Spleen (tissue), 11 donors: ENCODE results near the gene MGAT4A. TPM values are rescaled to one million over a fixed set of nuclear protein-coding genes. Genes with fewer than 3 reads are reported as not detected.
A peak's percentile ranks its signal among the peaks of the same experiment; 100 is the strongest.

Experiments used
- DNase-seq: peaks from one replicate; pipeline ENCODE4 v3.0.0-alpha.2; 2020
- H3K27ac ChIP-seq, 8 donors: fragments of 200-600 bp; sonication (generic) in 7 of 8; 1 replicate in 4 of 8; 2 replicates in 4 of 8; pipeline versions ENCODE4 v1.5.0 to v1.8.0; 2016 to 2021; ENCODE audit warnings: inconsistent platforms in 4 of 8, mild to moderate bottlenecking in 4 of 8, moderate library complexity in 1 of 8
- H3K27me3 ChIP-seq, 7 donors: fragments of 200-600 bp; sonication (generic) in 6 of 7; replicated peaks in 1 of 7; 1 replicate in 4 of 7; 2 replicates in 3 of 7; pipeline versions ENCODE4 v1.5.0 to v1.8.0; 2016 to 2021; ENCODE audit warnings: inconsistent platforms in 3 of 7, mild to moderate bottlenecking in 1 of 7
- H3K36me3 ChIP-seq, 6 donors: fragments of 200-600 bp; sonication (generic) in 5 of 6; 1 replicate in 4 of 6; 2 replicates in 2 of 6; pipeline versions ENCODE4 v1.5.0 to v1.8.0; 2016 to 2021; ENCODE audit warnings: inconsistent platforms in 2 of 6
- H3K4me1 ChIP-seq, 6 donors: fragments of 200-600 bp; sonication (generic) in 5 of 6; 1 replicate in 3 of 6; 2 replicates in 3 of 6; pipeline versions ENCODE4 v1.5.0 to v1.8.0; 2016 to 2021; ENCODE audit warnings: inconsistent platforms in 3 of 6
- H3K4me3 ChIP-seq, 8 donors: fragments of 200-600 bp; sonication (generic) in 7 of 8; 1 replicate in 4 of 8; 2 replicates in 4 of 8; pipeline versions ENCODE4 v1.5.0 to v1.8.0; 2016 to 2021; ENCODE audit warnings: inconsistent platforms in 4 of 8, mild to moderate bottlenecking in 4 of 8, moderate library complexity in 2 of 8
- H3K9me3 ChIP-seq, 8 donors: fragments of 200-600 bp; sonication (generic) in 7 of 8; 1 replicate in 4 of 8; 2 replicates in 4 of 8; pipeline versions ENCODE4 v1.5.0 to v1.8.0; 2016 to 2021; ENCODE audit warnings: inconsistent platforms in 4 of 8
- POLR2A ChIP-seq, 3 donors: fragments of 450-650 bp; IDR thresholded peaks; one replicate each; pipeline ENCODE4 v1.5.1; 2017; ENCODE audit warnings: antibody characterized with exemption in 3 of 3, mild to moderate bottlenecking in 1 of 3
- POLR2AphosphoS5 ChIP-seq, 3 donors: sonication (generic); formaldehyde crosslinking; IDR thresholded peaks; one replicate each; pipeline ENCODE4 v1.5.1; 2017; ENCODE audit warnings: antibody characterized with exemption in 3 of 3
- WGBS, 5 donors: extraction: QIAGEN DNeasy Blood & Tissue Kit in 3 of 5; methylation state at CpG; one replicate each; pipeline versions ENCODE4 v1.1.5 to v1.1.7; 2013 to 2018; 5-methylcytosine and 5-hydroxymethylcytosine counted together
- intact Hi-C: fragments of 100-400 bp; cut with DNase I; formaldehyde crosslinking; loops from one replicate; pipeline ENCODE4 v1.15.0; 2023; ENCODE audit warnings: low total_unique reads
- polyA plus RNA-seq, 3 donors: library from polyadenylated mRNA; stranded (reverse); fragments of 200-250 nt; gene quantifications; one replicate each; pipeline ENCODE4 v1.2.1, GENCODE V29; 2013
- total RNA-seq, 7 donors: library from RNA; depleted of rRNA in 3 of 7; stranded (reverse); fragments of >200 nt in 3 of 7; fragmentation: NEBNext Ultra II Directional in 4 of 7; extraction: Animal tissue kit (Norgen Biotek cat#: 25700) in 4 of 7; gene quantifications; one replicate each; pipeline versions ENCODE4 v1.1.0 to v1.2.1, GENCODE V29; 2016 to 2021
- TF ChIP-seq, protein P1 (sequence below), 11 experiments: fragments of 200-600 bp in 7 of 11; fragments of 450-650 bp in 4 of 11; sonication (generic) in 4 of 11; IDR thresholded peaks in 8 of 11; conservative IDR thresholded peaks in 3 of 11; 1 replicate in 7 of 11; 2 replicates in 4 of 11; pipeline versions ENCODE4 v1.4.0 to v1.8.0; 2016 to 2021; ENCODE audit warnings: antibody characterized with exemption in 11 of 11, inconsistent platforms in 4 of 11, mild to moderate bottlenecking in 1 of 11
- donor health status: healthy with polysubstance abuse.
- donor health status: DM: no; HTN: no; CAD: no; lungs with moderate emphysema.
- donor health status: DM: no; HTN: no; CAD: no.
- donor health status: Bipolar disorder and iron deficiency.
- donor health status: healthy.
- donor health status: DM: no; HTN: no; CAD: no.
- donor health status: DM: yes; HTN: yes; CAD: no.

Gene MGAT4A
- total and polyA plus RNA-seq, 10 donors, result 5.7 to 45.9 (median 31.5) TPM

- no peak overlapping the region for H3K27ac ChIP-seq
- no peak for TF ChIP-seq POLR2AphosphoS5 (IDR thresholded peaks at IDR 0.05)
- TF ChIP-seq, protein P1, sequence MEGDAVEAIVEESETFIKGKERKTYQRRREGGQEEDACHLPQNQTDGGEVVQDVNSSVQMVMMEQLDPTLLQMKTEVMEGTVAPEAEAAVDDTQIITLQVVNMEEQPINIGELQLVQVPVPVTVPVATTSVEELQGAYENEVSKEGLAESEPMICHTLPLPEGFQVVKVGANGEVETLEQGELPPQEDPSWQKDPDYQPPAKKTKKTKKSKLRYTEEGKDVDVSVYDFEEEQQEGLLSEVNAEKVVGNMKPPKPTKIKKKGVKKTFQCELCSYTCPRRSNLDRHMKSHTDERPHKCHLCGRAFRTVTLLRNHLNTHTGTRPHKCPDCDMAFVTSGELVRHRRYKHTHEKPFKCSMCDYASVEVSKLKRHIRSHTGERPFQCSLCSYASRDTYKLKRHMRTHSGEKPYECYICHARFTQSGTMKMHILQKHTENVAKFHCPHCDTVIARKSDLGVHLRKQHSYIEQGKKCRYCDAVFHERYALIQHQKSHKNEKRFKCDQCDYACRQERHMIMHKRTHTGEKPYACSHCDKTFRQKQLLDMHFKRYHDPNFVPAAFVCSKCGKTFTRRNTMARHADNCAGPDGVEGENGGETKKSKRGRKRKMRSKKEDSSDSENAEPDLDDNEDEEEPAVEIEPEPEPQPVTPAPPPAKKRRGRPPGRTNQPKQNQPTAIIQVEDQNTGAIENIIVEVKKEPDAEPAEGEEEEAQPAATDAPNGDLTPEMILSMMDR (IDR thresholded peaks at IDR 0.05 in 8 of 11, conservative IDR thresholded peaks at IDR 0.05 in 3 of 11), result no peak
- TF ChIP-seq POLR2A (IDR thresholded peaks at IDR 0.05), result no peak
- H3K4me3 ChIP-seq, result no peak overlapping the region
- WGBS, 5 donors, result 92 to 98% (median 96%) methylated on average over 10 of the region's 10 CpGs
- H3K36me3 ChIP-seq, result peaks cover 0 to 100% (median 43%) of the 10 kb centered on the region in 6 donors
- no peak for DNase-seq
- H3K27me3 ChIP-seq, result no peaks in the 10 kb centered on the region
- no peaks in the 10 kb centered on the region for H3K9me3 ChIP-seq
- H3K4me1 ChIP-seq, result peaks cover 0 to 10% (median 0%) of the 10 kb centered on the region in 6 donors
- intact Hi-C loops, result no loop called here
Measured at GRCh38 chr2:98585386-98585785, 145.5 kb downstream of the MGAT4A start.

GRCh38 chr2:98583816-98584618 lies 146.9 kb downstream of the MGAT4A start:
- Histone ChIP-seq H3K4me1 (peaks cover 0 to 12% (median 0%) of the 10 kb centered on the region in 6 donors), H3K36me3 (peaks cover 0 to 100% (median 52%) of the 10 kb centered on the region in 6 donors), H3K27ac (no peak overlapping the region), H3K27me3 (no peaks in the 10 kb centered on the region), H3K4me3 (no peak overlapping the region), H3K9me3 (no peaks in the 10 kb centered on the region)
- intact Hi-C loops, result no loop called here
- peak in 1 of 3 donors; percentile 18 for TF ChIP-seq POLR2AphosphoS5 (IDR thresholded peaks at IDR 0.05)
- no peak for TF ChIP-seq POLR2A (IDR thresholded peaks at IDR 0.05)
- TF ChIP-seq, protein P1 (IDR thresholded peaks at IDR 0.05 in 8 of 11, conservative IDR thresholded peaks at IDR 0.05 in 3 of 11), result no peak
- 80 to 96% (median 95%) methylated on average over 7 to 10 of the region's 10 CpGs for WGBS, 5 donors
- DNase-seq, result no peak

- Histone ChIP-seq H3K4me1 (peaks cover 0 to 12% (median 0%) of the 10 kb centered on the region in 6 donors), H3K27ac (no peak overlapping the region), H3K4me3 (no peak overlapping the region), H3K27me3 (no peaks in the 10 kb centered on the region), H3K36me3 (peaks cover 0 to 100% (median 60%) of the 10 kb centered on the region in 6 donors), H3K9me3 (no peaks in the 10 kb centered on the region)
- intact Hi-C loops, result no loop called here
- TF ChIP-seq POLR2A (IDR thresholded peaks at IDR 0.05) (no peak), POLR2AphosphoS5 (IDR thresholded peaks at IDR 0.05) (no peak)
- TF ChIP-seq, protein P1 (IDR thresholded peaks at IDR 0.05 in 8 of 11, conservative IDR thresholded peaks at IDR 0.05 in 3 of 11), result no peak
- 94 to 97% (median 95%) methylated on average over 7 of the region's 7 CpGs for WGBS, 5 donors
- DNase-seq, result no peak
Measured at GRCh38 chr2:98583276-98583675, 147.7 kb downstream of the MGAT4A start.

GRCh38 chr2:98582523-98582922 lies 148.4 kb downstream of the MGAT4A start:
- Histone ChIP-seq H3K27ac (no peak overlapping the region), H3K9me3 (no peaks in the 10 kb centered on the region), H3K27me3 (no peaks in the 10 kb centered on the region), H3K36me3 (peaks cover 0 to 100% (median 66%) of the 10 kb centered on the region in 6 donors), H3K4me1 (peaks cover 0 to 12% (median 0%) of the 10 kb centered on the region in 6 donors), H3K4me3 (no peak overlapping the region)
- intact Hi-C loops, result no loop called here
- 94 to 98% (median 98%) methylated on average over 9 of the region's 9 CpGs for WGBS, 5 donors
- TF ChIP-seq, protein P1 (IDR thresholded peaks at IDR 0.05 in 8 of 11, conservative IDR thresholded peaks at IDR 0.05 in 3 of 11), result no peak
- TF ChIP-seq POLR2AphosphoS5 (IDR thresholded peaks at IDR 0.05) (no peak), POLR2A (IDR thresholded peaks at IDR 0.05) (no peak)
- DNase-seq, result no peak
